GM19099 (cell line): ENCODE measurements around the gene SCCPDH.

Experiments used
- POLR2A ChIP-seq: IDR thresholded peaks from 3 replicates; pipeline ENCODE4 v1.6.1; 2011; ENCODE audit warnings: low read depth; ENCODE audit not compliant: insufficient read length; ENCODE audit errors: extremely low read depth

The SCCPDH gene, protein sequence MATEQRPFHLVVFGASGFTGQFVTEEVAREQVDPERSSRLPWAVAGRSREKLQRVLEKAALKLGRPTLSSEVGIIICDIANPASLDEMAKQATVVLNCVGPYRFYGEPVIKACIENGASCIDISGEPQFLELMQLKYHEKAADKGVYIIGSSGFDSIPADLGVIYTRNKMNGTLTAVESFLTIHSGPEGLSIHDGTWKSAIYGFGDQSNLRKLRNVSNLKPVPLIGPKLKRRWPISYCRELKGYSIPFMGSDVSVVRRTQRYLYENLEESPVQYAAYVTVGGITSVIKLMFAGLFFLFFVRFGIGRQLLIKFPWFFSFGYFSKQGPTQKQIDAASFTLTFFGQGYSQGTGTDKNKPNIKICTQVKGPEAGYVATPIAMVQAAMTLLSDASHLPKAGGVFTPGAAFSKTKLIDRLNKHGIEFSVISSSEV

DNA sequence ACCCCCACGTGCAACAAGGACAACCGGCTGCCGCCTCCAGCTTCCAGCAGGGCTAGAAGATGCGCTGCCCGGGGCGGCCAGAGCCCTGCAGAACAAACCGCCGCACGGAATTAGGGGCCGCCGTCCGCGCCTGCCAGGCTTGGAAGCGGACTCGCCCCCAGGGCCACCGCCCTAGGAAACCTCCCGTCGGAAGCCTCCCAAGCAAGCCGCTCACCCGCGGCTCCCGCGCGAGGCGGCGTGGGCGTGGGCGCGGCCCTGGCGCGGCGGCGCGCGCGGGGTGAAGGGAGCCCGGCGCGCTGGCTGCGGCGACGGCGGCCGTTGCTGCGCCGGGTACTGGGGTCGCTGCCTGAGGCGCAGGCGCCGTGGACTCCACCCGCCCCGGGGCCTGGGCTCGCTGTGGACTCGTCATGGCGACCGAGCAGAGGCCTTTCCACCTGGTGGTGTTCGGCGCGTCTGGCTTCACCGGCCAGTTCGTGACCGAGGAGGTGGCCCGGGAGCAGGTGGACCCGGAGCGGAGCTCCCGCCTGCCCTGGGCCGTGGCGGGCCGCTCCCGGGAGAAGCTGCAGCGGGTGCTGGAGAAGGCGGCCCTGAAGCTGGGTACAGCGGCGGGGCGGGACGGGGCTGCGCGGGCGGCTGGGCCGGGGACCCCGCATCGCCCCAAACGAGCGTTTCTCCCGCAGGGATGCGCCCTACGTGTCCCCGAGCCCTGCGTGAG, at the start of gene SCCPDH:
TSS of gene SCCPDH (plus strand) at position 394 of the 715 bp plus-strand sequence. CDS start at position 408, 14 bp downstream.
- peak; percentile 74 for TF ChIP-seq POLR2A

DNA sequence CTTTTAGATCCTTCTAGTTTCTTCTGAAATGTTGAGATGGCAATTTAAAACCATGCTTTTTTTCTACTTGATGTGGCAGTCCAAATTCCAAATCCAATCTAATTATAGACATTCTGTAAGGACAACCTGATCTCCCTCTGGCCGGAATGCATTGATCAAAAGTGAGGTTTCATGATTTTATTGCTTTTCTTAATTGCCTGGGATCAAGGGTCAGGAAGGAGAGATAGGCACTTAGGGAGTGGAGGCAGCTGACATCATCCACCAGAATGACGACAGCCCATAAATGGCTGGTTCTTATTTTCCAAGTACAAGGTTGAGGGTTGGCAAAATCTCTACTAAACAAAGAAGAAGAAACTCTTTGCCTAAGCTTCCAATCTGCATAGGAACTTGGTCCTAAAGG, 46.4 kb upstream of the SCCPDH start:
- TF ChIP-seq POLR2A = no peak

DNA sequence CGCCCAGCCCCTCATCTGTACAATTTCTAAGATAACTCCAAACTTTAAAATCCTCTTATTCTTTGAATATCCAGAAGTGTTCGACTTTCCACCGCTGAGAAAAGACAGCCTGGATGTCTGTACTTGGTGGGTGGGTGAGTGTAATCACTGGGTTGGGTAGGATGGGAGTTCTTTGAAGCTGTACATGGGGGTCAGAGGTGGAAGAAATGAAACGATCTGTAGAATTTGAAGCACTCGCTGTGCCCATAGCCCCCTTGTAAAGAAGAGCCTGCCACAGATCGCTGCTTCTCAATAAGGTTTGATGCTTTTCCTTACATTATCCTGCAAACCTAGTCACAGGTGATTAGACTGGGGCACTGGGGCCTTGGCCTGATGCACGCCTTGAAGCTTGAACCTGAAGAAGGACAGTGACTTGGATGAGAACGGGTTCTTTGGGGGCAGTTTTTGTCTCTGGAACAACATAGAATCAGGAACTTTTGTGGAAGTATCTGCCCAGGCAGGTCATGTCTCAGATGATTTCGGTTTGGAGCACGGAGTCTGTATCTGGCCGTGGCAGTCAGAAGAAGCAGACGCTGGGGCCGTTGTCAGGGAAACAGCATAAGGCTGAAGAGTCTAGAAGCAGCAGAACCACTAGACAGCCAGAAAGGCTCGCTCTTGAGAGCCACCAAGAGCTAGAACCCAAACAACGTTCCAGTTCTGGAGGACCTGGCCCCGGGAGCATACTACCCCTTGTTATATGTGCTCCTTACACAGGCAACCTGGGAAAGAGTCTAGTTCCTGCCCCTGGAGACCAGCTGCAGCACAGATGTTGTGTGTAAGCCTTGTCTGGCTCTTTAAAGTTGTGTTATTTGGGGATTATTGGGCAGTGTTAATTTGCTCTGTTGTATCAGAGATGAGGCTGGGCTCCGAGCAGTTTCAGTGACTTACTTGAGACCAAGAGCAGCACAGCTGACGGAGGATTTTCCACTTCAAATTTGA, 45.1 kb upstream of the SCCPDH start:
- TF ChIP-seq POLR2A = no peak

DNA sequence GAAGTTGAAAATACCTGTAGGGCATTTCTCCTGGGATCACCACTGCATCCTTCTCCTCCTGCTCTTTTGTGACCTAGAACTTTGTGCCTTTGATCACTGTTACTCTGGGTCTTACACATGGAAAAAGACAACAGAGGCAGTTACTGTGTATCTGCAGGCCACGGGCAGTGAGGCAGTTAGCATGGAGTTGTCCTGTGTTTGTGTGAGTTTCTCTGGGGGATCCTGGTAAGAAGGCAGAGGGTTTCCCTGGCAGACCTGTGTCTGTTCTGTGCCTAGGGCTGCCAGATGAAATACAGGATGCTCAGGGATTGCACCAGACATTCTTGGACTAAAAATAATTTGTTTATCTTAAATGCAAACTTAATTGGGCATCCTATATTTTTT, 44.4 kb upstream of the SCCPDH start:
- TF ChIP-seq POLR2A = no peak

DNA sequence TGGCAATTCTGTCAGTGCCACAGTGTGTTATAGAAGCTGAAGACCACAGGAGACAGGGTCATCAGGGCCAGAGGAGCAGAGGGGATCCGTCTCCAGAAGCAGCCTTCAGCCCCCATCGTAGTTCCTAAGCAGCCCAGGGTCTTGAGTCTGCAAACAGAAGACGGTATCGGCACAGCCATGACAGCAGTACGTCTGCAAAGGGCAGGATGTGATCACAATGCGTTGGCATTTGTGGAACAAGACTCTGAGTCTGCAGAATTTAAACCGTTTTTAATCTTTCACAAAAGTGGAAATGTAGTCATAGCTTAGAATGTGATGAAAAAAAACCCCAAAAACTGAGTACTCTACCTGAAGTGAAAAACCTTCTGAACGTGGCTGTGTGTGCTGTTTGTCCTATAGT, 44.0 kb upstream of the SCCPDH start:
- no peak for TF ChIP-seq POLR2A

DNA sequence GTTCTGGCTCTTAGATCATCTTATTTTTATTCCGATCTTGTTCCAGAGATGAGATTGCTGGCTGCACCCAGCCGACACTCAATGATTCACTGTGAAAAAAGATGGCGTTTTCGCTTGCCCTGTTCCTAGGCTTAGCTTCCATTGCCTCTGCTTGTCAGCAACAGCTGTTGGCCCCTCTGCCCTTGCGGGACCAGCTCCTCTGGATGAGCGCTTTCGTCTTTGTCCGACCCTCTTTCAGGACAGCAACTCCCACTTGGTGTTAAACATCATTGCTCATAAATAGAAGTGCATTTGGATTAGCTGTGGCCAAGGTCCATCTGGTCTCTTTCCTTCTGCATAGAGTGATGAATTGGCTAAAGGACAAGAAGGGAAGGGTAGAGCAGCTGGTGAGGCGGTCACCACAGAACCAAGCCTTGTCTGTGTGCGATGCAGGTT, 43.5 kb upstream of the SCCPDH start:
- no peak for TF ChIP-seq POLR2A

DNA sequence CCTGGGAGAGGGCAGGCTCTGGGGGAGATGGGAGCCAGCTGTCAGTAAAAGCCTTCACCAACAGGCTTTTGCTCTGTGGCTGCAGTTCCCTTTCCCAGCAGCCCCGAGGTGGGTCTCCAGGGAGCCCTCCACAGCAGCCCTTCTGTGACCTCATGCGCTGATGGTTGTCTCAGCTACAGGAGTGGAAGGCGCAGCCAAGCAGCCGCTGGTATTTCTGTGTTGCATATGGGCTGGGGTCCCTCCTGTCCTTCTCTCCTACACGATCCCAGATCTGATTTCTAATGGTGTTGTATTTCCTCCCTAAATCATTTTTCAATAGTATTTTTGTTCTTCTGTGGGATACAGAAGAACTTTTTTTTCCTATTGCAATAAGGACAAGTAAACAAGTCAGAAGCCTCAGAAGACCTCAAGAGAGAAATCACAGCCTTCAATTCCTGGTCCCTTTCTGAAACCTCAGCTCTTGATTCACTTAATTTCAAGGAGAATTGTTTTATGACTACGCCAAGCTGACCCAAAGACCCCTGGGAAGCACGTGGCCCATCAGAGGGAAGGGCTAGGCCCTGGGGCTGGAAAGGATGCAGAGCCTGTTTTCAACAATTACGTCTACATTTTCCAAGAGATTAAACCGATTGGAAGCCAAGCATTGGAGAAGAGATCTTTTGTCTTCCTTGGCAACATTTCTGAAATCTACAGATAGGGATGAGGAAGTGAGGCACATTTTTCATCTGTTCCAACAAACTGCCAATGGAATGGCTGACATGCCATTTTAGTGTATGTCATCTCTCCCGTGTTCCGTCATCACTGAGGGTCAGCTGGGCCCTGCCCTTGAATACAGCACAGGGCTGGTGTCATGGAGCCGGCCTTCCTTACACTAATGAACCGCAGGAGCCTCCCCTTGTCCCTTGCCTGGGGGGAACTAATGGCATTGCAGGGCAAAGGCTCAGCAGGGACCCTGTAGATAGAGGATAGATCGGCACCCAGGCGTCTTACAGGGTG, 42.0 kb upstream of the SCCPDH start:
- no peak for TF ChIP-seq POLR2A

DNA sequence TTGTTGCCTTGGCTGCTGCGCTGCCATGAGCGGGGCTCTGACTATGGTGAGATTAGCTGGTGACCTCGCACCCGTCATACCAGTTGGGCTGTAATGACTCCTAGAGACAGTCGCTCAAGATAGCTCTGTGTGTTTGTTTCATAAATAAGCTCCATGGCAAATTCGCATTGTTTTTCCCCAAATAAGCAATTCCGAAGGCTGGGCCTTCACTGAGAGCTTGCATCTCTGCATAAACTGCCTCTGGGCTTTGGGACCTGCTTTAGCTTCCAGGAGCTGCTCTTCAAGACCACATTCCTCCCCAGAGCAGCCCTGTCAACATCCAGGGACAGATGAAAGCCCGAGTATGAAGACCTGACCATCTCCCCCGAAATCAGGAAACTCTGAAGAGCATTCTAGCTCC, 40.7 kb upstream of the SCCPDH start:
- no peak for TF ChIP-seq POLR2A

DNA sequence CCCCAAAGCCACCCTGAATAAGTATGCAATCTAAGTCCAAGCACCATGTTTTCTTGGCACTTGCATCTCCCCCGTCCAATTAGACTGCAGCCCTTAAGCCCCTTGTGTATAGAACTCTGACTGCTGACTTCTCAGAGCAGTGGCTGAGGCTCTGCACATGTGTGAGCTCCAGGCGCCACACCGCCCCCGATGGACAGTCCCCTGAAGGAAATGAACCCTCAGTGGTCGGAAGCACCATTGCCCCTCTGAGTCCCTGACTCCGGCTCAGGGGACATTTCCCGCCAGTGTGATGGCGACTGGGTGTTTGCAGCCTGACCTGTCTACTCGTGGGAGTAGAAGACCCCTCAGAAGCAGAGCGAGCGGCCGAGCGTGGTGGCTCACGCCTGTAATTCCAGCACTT, 37.2 kb upstream of the SCCPDH start:
- no peak for TF ChIP-seq POLR2A

DNA sequence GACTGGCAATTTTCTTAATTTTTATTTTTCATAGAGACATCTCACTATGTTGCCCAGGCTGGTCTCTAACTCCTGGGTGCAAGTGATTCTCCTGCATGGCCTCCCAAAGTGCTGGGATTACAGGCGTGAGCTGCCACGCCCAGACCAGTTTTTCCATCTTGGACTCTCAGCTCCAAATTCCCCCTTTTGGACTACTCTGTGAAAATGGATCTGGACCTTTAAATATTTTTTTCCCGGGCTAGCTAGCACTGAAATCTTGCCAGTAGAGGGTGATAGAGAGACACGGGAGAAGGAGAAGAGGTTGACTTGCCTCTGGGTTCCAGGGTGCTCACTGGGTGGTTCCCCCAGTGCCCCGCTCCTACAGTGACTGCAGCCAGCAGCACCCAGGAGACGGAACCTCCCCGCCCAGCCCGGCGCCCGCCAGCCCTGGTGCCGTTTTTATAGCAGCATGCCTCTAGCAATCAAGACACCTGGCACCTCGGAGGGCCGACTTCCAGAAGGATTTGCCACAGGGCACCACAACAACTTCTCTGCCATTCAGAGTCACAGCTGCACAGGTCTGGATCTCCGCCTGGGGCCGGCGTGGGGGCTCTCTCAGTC, 34.7 kb upstream of the SCCPDH start:
- no peak for TF ChIP-seq POLR2A

DNA sequence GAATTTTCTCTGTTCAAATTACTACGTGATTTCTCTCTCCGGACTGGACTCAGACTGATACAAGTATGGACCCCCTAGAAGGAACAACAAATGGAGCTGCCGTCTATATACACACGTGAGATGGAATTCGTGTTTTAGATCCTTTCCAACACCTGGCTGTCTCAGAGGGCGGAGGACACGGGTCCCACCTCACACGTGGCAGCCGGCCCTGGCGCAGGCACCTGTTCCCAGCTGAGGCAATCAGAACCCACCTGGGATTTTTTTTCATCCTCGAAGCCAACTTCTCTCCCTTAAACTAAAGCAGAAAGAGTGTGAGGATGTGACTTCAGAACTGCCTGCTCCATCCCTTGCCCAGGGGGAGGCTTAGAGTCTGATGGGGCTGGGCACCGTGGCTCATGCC, 34.1 kb upstream of the SCCPDH start:
- no peak for TF ChIP-seq POLR2A

DNA sequence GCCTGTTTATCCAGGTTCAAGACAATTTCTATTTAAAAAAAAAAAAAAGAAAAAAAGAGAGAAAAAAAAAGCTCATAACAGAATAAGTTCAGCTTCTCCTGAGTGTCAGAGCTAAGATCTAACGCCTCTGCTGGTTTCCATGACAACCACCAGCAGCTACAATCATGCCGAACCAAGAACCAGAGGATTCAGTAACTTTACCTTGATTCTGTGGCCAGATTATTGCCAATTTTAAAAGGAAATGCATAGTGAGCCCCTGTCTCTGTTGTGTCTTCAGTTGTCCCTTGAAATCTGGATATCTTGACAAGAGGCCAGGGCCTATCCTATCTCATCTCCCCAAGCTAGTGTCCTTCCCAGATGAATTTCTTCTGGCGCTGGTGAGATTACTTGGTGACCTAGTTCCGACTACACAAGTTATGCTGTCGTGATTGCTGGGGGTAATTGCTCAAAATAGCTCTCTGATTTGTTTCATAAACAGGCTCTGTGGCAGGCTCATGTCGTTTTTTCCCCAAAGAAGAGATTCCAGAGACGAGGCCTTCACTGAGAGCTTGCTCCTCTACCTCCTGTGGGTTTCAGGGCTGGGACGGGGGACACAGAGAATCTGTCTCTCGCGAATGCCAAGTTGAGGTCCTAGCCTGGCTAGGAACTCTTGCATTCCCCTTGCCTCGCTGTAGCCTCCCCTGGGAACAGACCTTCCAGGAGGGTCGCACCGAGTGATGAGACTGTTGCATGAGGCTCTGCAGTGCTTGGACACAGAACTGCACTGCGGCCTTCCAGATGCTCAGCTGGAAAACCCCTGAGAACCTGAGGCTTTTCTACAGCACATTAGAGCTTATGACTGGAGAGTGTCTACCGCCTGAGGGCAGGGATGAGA, 32.4 kb upstream of the SCCPDH start:
- no peak for TF ChIP-seq POLR2A
